PC-3 (cell line): Measurements from ENCODE around the gene LTBP1. TPM values are rescaled to one million over a fixed set of nuclear protein-coding genes. Genes with fewer than 3 reads are reported as not detected.

ENCODE experiments used
- ATAC-seq: fragments of 200-7000 bp; cut with Tn5 transposase; 2 replicates; pipeline ENCODE4 v1.9.1; 2020; ENCODE audit warnings: mild to moderate bottlenecking, moderate library complexity
- BruUV-seq: library from RNA; stranded (reverse); fragments of 400-500 nt; replicated peaks from 2 replicates; lab custom pipeline; 2021; lab: Mats Ljungman, UMichigan
- CTCF ChIA-PET: fragments of 300-600 bp; sonication (Branson Sonifier 250); formaldehyde crosslinking; loops from one replicate; lab custom pipeline; 2022; ENCODE audit warnings: antibody characterized with exemption; lab: Charles Lee
- POLR2A ChIA-PET: fragments of 300-600 bp; sonication (Branson Sonifier 250); formaldehyde crosslinking; loops from one replicate; lab custom pipeline; 2022; ENCODE audit warnings: antibody characterized with exemption; ENCODE audit not compliant: unreplicated experiment; lab: Charles Lee
- DNase-seq: peaks from one replicate; pipeline ENCODE4 v3.0.0-alpha.2; 2015
- H2AFZ ChIP-seq: fragments of 300-600 bp; sonication (generic); 2 replicates; pipeline ENCODE4 v1.6.0; 2016; ENCODE audit warnings: antibody characterized with exemption, low read length
- H3F3A ChIP-seq: fragments of 300-600 bp; sonication (generic); one replicate; pipeline ENCODE4 v1.6.0; 2017; ENCODE audit warnings: antibody characterized with exemption, low read length, control low read depth, mild to moderate bottlenecking; ENCODE audit not compliant: unreplicated experiment
- H3K27ac ChIP-seq: fragments of 300-600 bp; sonication (generic); 2 replicates; pipeline ENCODE4 v1.5.1; 2016; ENCODE audit warnings: mild to moderate bottlenecking, low read length
- H3K27me3 ChIP-seq: fragments of 300-600 bp; sonication (generic); 2 replicates; pipeline ENCODE4 v1.6.1; 2016; ENCODE audit warnings: low read length, mixed read lengths
- H3K36me3 ChIP-seq: fragments of 300-600 bp; sonication (generic); 2 replicates; pipeline ENCODE4 v1.6.1; 2016; ENCODE audit warnings: low read depth, mixed run types, low read length, mixed read lengths
- H3K4me1 ChIP-seq: fragments of 300-600 bp; sonication (generic); 2 replicates; pipeline ENCODE4 v1.5.1; 2016; ENCODE audit warnings: low read length; ENCODE audit not compliant: insufficient read depth
- H3K4me2 ChIP-seq: fragments of 300-600 bp; sonication (generic); 2 replicates; pipeline ENCODE4 v1.6.0; 2016; ENCODE audit warnings: low read length
- H3K4me3 ChIP-seq: fragments of 300-600 bp; sonication (generic); 2 replicates; pipeline ENCODE4 v1.5.1; 2016; ENCODE audit warnings: mild to moderate bottlenecking, low read length, mixed read lengths
- H3K79me2 ChIP-seq: fragments of 300-600 bp; sonication (generic); 2 replicates; pipeline ENCODE4 v1.6.1; 2017; ENCODE audit warnings: low read length, mixed read lengths
- H3K9ac ChIP-seq: fragments of 300-600 bp; sonication (generic); 2 replicates; pipeline ENCODE4 v1.6.0; 2016; ENCODE audit warnings: mild to moderate bottlenecking, low read length
- H3K9me2 ChIP-seq: fragments of 300-600 bp; sonication (generic); replicated peaks from 2 replicates; pipeline ENCODE4 v1.6.1; 2016; ENCODE audit warnings: mixed run types, low read length, mixed read lengths
- H3K9me3 ChIP-seq: fragments of 300-600 bp; sonication (generic); 2 replicates; pipeline ENCODE4 v1.6.1; 2016; ENCODE audit warnings: low read length, mixed read lengths
- H4K20me1 ChIP-seq: fragments of 300-600 bp; sonication (generic); 2 replicates; pipeline ENCODE4 v1.6.1; 2016; ENCODE audit warnings: low read length, mixed read lengths
- EZH2 ChIP-seq: fragments of 300-600 bp; sonication (generic); IDR thresholded peaks from one replicate; pipeline ENCODE4 v1.6.1; 2017; ENCODE audit warnings: antibody characterized with exemption, mild to moderate bottlenecking, low read length; ENCODE audit not compliant: unreplicated experiment
- EZH2phosphoT487 ChIP-seq: fragments of 300-600 bp; sonication (generic); IDR thresholded peaks from 2 replicates; pipeline ENCODE4 v1.6.1; 2018; ENCODE audit warnings: mild to moderate bottlenecking, antibody characterized with exemption, low read length, borderline replicate concordance
- intact Hi-C: fragments of 100-400 bp; cut with micrococcal nuclease; formaldehyde crosslinking; loops from 2 replicates; pipeline ENCODE4 v1.9.0; 2023
- total RNA-seq: library from RNA; depleted of rRNA; stranded (reverse); fragments of >200 nt; gene quantifications from 2 replicates; pipeline ENCODE4 v1.2.3, GENCODE V29; 2014
- TF ChIP-seq, protein P1 (sequence below): fragments of 300-600 bp; sonication (generic); conservative IDR thresholded peaks from 2 replicates; pipeline ENCODE4 v1.5.1; 2017; ENCODE audit warnings: antibody characterized with exemption, low read depth, mild to moderate bottlenecking, low read length

Gene LTBP1
- total RNA-seq, 1 experiment from 2014 or later, result 45.9 TPM

DNA sequence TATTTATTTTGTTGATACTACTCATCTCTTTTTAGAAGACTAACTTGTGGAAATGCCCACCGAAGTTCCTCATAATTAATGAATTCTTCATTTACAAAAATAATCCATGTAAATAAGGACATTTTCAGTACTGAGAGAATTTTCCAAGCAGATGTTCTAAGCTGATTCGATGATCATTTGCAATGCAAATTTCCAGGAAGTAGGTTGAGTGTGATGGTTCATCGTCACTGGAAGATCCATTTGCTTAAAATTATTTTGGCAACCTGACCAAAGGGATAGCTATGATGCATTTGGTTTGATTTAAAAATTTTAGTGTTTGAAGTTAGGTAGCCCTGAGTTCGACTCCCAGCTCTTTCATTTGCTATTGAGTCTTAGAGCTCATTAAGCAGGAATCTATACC lies 272.4 kb downstream of the LTBP1 start:
- Histone ChIP-seq H3K9me2 (no peaks in the 10 kb centered on the region), H3K4me2 (no peak overlapping the region), H2AFZ (no peak overlapping the region), H3K4me1 (peaks cover 13% of the 10 kb centered on the region), H3K36me3 (no peaks in the 10 kb centered on the region), H3K27ac (no peak overlapping the region), H3K79me2 (no peaks in the 10 kb centered on the region), H3K9me3 (no peaks in the 10 kb centered on the region), H3K4me3 (no peak overlapping the region), H4K20me1 (no peaks in the 10 kb centered on the region), H3F3A (no peaks in the 10 kb centered on the region), H3K27me3 (no peaks in the 10 kb centered on the region), H3K9ac (no peak overlapping the region)
- no peak for ATAC-seq
- no TSS peak for BruUV-seq
- intact Hi-C loops, result no loop called here
- no peak for DNase-seq
- ChIA-PET CTCF (no interaction called here), POLR2A (no interaction called here)
- TF ChIP-seq EZH2, result no peak
- TF ChIP-seq EZH2phosphoT487, result no peak
- TF ChIP-seq, protein P1, sequence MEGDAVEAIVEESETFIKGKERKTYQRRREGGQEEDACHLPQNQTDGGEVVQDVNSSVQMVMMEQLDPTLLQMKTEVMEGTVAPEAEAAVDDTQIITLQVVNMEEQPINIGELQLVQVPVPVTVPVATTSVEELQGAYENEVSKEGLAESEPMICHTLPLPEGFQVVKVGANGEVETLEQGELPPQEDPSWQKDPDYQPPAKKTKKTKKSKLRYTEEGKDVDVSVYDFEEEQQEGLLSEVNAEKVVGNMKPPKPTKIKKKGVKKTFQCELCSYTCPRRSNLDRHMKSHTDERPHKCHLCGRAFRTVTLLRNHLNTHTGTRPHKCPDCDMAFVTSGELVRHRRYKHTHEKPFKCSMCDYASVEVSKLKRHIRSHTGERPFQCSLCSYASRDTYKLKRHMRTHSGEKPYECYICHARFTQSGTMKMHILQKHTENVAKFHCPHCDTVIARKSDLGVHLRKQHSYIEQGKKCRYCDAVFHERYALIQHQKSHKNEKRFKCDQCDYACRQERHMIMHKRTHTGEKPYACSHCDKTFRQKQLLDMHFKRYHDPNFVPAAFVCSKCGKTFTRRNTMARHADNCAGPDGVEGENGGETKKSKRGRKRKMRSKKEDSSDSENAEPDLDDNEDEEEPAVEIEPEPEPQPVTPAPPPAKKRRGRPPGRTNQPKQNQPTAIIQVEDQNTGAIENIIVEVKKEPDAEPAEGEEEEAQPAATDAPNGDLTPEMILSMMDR, result no peak

DNA sequence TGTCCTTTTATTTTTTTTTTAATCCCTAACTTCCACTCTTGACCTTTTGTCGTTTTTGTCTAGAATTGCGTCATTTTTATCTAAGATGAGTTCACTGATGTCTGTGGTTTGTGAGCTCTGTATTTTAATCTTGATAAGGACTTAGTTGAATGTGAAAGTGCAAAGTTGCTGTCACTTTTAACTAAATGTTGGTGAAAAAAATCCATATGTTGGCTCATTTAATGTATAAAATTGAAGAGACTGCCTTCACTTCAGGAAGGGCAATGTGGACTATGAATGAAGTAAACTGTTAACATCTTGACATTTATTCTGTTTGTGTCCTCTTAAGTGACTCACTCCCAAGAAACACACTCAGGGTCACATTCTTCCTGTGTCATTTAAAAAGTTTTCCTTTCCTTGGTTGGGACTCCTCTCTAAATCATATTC lies 273.1 kb downstream of the LTBP1 start:
- Histone ChIP-seq H3K4me1 (peaks cover 13% of the 10 kb centered on the region), H4K20me1 (no peaks in the 10 kb centered on the region), H3F3A (no peaks in the 10 kb centered on the region), H3K27ac (peak overlapping the region; percentile 19), H3K4me2 (peak overlapping the region; percentile 38), H3K4me3 (no peak overlapping the region), H3K27me3 (no peaks in the 10 kb centered on the region), H3K9ac (no peak overlapping the region), H3K9me3 (no peaks in the 10 kb centered on the region), H3K79me2 (no peaks in the 10 kb centered on the region), H3K36me3 (no peaks in the 10 kb centered on the region), H2AFZ (no peak overlapping the region), H3K9me2 (no peaks in the 10 kb centered on the region)
- CTCF ChIA-PET, result no interaction called here
- POLR2A ChIA-PET, result no interaction called here
- peak; percentile 46 for DNase-seq
- intact Hi-C loops, result no loop called here
- no peak for TF ChIP-seq EZH2phosphoT487
- TF ChIP-seq EZH2, result no peak
- TF ChIP-seq, protein P1, result no peak
- ATAC-seq, result peak; percentile 75
- no TSS peak for BruUV-seq

DNA sequence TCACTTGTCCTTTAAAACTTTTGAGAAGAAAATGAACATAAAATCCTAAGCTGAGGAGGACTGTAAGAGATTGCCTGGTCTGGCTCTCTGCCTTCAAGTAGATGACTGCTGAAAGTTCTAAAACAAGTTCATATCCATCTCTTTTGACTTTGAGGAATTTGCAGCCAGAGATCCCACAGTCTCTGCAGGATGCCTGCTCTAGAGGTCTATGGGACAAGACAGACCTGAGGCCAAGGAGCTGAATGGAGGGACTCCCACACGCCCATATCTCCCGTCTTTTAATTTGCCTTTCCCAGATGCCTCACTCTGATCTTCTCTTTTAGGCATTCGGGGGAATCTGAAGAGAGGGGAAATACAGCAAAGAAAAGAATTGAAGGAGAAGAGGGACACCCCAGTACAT lies 273.8 kb downstream of the LTBP1 start:
- Histone ChIP-seq H3K9me3 (no peaks in the 10 kb centered on the region), H3K4me3 (no peak overlapping the region), H3K9me2 (no peaks in the 10 kb centered on the region), H3K36me3 (no peaks in the 10 kb centered on the region), H4K20me1 (no peaks in the 10 kb centered on the region), H3F3A (no peaks in the 10 kb centered on the region), H3K9ac (no peak overlapping the region), H3K27me3 (no peaks in the 10 kb centered on the region), H2AFZ (no peak overlapping the region), H3K4me1 (peaks cover 13% of the 10 kb centered on the region), H3K79me2 (no peaks in the 10 kb centered on the region), H3K4me2 (no peak overlapping the region; the same call in 1 of the 2 replicates), H3K27ac (0 out of 2 replicates have a peak overlapping the region, but pooled peaks have one; percentile 19)
- intact Hi-C loops, result no loop called here
- no TSS peak for BruUV-seq
- ATAC-seq (no peak), DNase-seq (no peak)
- CTCF ChIA-PET, result no interaction called here
- TF ChIP-seq EZH2phosphoT487 (no peak), EZH2 (no peak)
- TF ChIP-seq, protein P1, result no peak
- POLR2A ChIA-PET, result no interaction called here
